H7 (cell line): ENCODE measurements around the gene RAD17. TPM values are rescaled to one million over a fixed set of nuclear protein-coding genes. Genes with fewer than 3 reads are reported as not detected.
"Not testable (repeated sequence)": the region's sequence is repeated elsewhere in the genome, so short reads cannot be mapped to it uniquely, and the experiment has no call there.

Source experiments
- DNase-seq: peaks from one replicate; pipeline ENCODE4 v3.0.0; 2012
- H3K27me3 ChIP-seq: 2 replicates; pipeline ENCODE4 v1.6.0; 2011; ENCODE audit warnings: mild to moderate bottlenecking, low read length; ENCODE audit not compliant: control insufficient read depth, insufficient read depth
- H3K36me3 ChIP-seq: replicated peaks from 2 replicates; pipeline ENCODE4 v1.5.1; 2011; ENCODE audit warnings: low read length; ENCODE audit not compliant: control insufficient read depth, insufficient read depth
- H3K4me3 ChIP-seq: 2 replicates; pipeline ENCODE4 v1.5.1; 2011; ENCODE audit warnings: low read depth, mild to moderate bottlenecking, control low read depth, low read length, moderate library complexity; ENCODE audit not compliant: insufficient read depth
- total RNA-seq: library from RNA; depleted of rRNA; stranded (reverse); fragments of >200 nt; shearing (Covaris generic); gene quantifications from 2 replicates; pipeline ENCODE4 v1.2.3, GENCODE V29; 2014; rRNA removed

Gene RAD17, protein sequence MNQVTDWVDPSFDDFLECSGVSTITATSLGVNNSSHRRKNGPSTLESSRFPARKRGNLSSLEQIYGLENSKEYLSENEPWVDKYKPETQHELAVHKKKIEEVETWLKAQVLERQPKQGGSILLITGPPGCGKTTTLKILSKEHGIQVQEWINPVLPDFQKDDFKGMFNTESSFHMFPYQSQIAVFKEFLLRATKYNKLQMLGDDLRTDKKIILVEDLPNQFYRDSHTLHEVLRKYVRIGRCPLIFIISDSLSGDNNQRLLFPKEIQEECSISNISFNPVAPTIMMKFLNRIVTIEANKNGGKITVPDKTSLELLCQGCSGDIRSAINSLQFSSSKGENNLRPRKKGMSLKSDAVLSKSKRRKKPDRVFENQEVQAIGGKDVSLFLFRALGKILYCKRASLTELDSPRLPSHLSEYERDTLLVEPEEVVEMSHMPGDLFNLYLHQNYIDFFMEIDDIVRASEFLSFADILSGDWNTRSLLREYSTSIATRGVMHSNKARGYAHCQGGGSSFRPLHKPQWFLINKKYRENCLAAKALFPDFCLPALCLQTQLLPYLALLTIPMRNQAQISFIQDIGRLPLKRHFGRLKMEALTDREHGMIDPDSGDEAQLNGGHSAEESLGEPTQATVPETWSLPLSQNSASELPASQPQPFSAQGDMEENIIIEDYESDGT
- 39.1 TPM in 2 replicates for total RNA-seq

DNA sequence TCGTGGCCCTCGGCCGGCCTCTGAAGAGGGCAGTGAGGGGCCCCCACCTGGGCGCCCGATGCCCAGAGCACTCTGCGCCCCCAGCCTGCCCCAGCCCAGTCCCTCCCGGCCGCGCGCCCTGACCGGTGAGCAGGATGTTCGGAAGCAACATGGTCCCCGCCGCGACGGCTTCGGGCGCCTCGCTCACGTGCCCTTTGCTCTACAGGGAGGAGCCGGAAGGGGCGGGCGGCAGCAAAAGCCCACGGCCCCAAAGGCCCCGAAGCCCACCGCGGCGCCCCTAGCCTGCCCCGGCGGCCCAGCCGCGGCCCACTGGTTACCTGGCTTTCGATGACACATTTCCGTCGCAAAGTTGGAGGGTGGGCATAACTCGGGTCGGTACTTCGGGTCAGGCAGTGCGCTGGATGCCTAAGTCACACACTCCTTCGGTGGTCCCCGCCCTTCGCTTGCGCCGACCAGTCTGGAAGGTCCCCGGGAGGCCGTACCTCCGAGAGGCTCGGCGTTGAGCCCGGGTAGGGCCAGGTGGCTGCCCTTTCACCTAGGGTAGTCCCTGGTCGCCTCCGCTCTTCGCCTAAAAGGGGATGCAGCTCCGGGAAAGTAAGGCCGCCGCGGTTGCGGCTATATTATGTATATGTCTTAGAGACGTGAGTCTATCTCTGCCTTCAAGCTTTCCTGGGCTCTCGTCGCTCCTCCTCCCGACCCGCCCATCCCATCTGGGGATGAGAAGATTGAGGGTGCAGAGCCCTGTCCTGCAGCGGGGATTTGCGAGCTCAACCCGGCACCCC is at the start of gene RAD17, which contains the start of the genes AK6 and TAF9:
Gene RAD17 (plus strand): TSS at position 479 of the 782 bp plus-strand sequence. CDS start 2,391 bp downstream, outside the sequence.
Gene AK6 (minus strand): TSS at position 181 of the 782 bp plus-strand sequence. CDS start 30 bp downstream, at position 151.
Gene TAF9 (minus strand): TSS at position 181 of the 782 bp plus-strand sequence. CDS start 3,783 bp downstream, outside the sequence.
- DNase-seq: peak; percentile 91
- H3K27me3 ChIP-seq: no peaks in the 10 kb centered on the region
- peaks cover 7% of the 10 kb centered on the region for H3K36me3 ChIP-seq
- peak within 1 kb of the TSS; percentile 84 for H3K4me3 ChIP-seq

GRCh38 chr5:69326365-69326764 is 43.3 kb upstream of the RAD17 start:
- Histone ChIP-seq H3K27me3 (no peaks in the 10 kb centered on the region), H3K36me3 (no peaks in the 10 kb centered on the region), H3K4me3 (no peak overlapping the region)
- no peak for DNase-seq

DNA sequence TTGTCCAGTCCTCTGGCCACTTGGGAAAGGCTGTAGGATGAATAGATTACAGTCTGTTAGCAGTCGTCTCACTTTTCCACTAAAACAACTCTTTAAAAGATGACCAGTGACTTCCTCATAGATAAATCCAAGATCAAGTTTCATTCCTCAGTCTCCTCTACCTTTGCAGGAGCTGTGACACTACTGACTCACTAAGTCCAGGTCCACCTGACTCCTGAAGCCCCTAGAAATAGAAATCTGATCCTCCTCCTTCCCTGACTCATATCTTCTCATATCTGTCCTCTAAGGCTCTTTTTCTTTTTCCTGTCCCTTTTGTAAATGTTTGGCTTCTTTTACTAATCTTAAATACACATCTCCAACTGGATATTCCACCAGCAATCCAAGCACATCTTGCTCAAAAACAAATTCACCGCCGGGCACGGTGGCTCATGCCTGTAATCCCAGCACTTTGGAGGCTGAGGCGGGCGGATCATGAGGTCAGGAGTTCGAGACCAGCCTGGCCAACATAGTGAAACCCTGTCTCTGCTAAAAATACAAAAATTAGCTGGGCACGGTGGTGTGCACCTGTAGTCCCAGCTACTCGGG is 39.6 kb upstream of the RAD17 start:
- Histone ChIP-seq H3K36me3 (no peaks in the 10 kb centered on the region), H3K4me3 (no peak overlapping the region), H3K27me3 (no peaks in the 10 kb centered on the region)
- no peak for DNase-seq

DNA sequence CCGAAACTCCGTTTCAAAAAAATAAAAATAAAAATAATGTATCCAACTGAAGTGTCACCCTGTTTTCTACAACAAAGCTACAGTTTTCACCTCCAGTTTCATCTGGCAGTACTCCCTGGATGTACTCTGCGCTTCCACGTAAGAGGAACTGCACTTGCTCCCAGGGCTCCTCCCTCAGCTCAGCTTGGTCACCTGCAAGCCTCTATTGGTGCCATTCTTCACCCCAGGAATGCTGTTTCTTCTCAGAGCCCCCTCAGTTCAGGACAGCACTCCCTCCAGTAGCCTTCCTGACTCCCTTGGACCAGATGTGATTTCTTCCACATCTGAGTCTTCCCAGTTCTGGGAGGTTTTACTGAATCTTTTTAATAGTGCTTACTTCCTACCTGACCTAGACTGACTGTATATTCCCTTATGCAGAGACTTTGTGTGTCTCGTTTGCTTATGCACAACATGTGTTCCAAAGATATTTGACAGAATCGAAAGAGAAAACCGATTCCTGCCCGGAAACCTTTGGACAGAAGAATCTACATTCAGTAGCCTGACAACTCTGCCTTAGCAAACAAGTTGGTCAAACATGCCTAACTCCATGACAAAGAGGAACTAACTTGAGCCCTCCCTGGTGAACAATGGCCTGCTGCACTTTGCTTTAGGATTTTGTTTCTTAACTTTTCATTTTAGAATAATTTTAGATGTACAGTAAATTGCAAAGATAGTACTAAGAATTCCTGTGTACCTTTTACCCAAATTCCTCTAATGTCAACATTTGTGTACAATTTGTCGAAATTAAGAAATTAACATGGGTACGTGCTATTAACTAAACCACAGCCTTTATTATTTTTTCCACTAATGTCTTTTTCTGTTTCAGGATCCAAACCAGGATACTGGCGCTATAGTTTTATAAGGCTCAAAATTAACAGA is 37.8 kb upstream of the RAD17 start:
- DNase-seq: peak; percentile 47
- no peaks in the 10 kb centered on the region for H3K36me3 ChIP-seq
- no peaks in the 10 kb centered on the region for H3K27me3 ChIP-seq
- no peak overlapping the region for H3K4me3 ChIP-seq

DNA sequence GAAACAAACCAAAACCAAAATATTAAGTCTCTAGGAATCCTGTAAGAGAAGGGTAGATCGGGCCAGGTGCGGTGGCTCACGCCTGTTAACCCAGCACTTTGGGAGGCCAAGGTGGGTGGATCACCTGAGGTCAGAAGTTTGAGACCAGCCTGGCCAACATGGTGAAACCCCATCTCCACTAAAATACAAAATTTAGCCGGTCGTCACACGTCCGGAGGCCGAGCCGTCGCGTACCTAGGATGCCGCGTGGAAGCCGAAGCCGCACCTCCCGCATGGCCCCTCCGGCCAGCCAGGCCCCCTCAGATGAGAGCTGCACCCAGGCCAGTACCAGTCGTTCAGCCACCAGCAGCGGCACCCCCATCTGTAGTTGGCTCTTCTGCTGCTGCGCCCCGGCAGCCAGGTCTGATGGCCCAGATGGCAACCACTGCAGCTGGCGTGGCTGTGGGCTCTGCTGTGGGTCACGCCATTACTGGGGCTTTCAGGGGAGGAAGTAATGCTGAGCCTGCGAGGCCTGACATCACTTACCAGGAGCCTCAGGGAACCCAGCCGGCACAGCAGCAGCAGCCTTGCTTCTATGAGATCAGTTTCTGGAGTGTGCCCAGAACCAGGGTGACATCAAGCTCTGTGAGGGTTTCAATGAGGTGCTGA is 35.8 kb upstream of the RAD17 start:
- not testable (repeated sequence) for H3K27me3 ChIP-seq, H3K36me3 ChIP-seq, DNase-seq, H3K4me3 ChIP-seq

DNA sequence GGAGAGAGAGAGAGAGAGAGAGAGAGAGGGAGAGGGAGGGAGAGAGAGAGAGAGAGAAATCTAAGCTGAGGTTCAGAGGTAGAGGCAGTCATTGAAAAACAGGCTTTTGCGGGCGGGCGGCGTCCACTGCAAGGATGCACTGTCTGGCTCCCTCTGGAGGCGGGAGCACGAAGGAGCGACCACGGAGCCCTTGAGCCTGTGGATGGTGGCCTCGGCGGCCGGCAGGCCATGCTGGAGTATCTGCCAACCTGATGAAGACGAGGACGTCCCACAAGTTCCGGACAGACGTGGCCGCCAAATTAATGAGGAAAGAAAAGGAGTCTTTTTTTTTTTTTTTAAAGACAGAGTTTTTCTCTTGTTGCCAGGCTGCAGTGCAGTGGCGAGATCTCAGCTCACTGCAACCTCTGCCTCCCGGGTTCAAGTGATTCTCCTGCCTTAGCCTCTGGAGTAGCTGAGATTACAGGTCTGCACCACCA is 34.8 kb upstream of the RAD17 start:
- DNase-seq: peak; percentile 82
- Histone ChIP-seq H3K27me3 (no peaks in the 10 kb centered on the region), H3K36me3 (no peaks in the 10 kb centered on the region), H3K4me3 (no peak overlapping the region)

DNA sequence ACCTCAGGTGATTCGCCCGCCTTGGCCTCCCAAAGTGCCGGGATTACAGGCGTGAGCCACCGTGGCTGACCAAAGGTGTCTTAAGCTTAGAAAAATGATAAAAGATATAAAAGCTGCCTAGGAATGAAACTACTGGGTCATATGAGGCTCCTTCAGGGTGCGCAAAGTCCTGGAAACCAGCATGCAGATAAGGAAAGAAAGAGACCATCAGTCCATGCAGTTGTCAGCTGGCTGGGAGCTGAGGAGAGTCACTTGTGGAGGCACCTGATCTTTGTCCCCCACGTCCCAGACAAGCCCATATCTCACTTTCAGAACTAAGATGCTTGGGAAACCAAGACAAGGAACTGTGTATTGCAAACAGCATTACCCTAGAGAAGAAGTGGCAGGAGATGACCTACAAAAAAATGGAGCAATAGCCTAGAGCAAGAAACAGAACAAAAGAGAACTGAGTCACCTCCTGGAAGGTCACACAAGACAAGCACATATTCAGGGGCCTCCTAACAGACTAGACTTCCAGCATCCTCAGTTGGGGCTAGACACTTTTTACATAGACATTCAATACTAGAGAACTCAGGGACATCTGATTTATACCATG is 34.2 kb upstream of the RAD17 start:
- DNase-seq: no peak
- H3K36me3 ChIP-seq: no peaks in the 10 kb centered on the region
- no peak overlapping the region for H3K4me3 ChIP-seq
- H3K27me3 ChIP-seq: no peaks in the 10 kb centered on the region

DNA sequence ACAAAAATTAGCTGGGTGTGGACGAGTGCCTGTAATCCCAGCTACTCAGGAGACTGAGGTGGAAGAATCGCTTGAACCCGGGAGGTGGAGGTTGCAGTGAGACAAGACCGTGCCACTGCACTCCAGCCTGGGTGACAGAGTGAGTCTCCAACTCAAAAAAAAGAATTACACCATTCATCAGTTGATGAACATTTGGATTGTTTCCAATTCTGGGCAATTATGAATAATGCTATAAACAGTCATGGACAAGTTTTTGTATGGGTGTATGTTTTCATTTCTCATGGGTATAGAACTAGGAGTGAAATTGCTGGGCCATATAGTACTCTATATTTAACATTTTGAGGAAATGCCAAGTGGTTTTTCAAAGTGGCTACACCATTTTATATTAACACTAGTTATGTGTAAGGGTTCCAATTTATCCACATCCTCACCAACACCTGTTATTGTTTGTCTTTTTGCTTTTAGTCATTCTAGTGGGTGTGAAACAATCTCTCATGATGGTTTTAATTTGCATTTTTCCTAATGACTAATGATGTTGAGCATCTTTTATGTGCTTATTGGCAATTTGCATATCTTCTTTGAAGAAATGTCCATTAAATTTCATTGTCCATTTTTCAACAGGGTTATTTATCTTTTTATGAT is 28.0 kb upstream of the RAD17 start:
- no peak for DNase-seq
- Histone ChIP-seq H3K4me3 (no peak overlapping the region), H3K36me3 (no peaks in the 10 kb centered on the region), H3K27me3 (no peaks in the 10 kb centered on the region)

GRCh38 chr5:69343083-69343482 is 26.5 kb upstream of the RAD17 start:
- DNase-seq: no peak
- Histone ChIP-seq H3K36me3 (no peaks in the 10 kb centered on the region), H3K4me3 (no peak overlapping the region), H3K27me3 (no peaks in the 10 kb centered on the region)

DNA sequence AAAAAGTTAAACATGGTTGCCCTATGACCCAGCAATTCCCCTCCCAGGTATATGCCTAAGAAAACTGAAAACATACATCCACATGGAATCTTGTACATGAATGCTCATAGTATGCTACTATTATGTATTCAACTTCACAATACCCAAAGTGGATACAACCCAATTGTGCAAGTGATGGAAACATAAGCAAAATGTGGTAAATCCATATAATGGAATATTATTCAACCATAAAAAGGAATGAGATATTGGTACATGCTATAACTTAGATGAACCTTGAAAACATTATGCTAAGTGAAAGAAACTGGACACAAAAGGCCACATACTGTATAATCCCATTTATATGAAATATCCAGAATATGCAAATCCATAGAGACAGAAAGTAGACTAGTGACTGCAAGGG is 19.0 kb upstream of the RAD17 start:
- Histone ChIP-seq H3K36me3 (no peaks in the 10 kb centered on the region; the same call in 1 of the 2 replicates), H3K4me3 (no peak overlapping the region), H3K27me3 (no peaks in the 10 kb centered on the region)
- no peak for DNase-seq

GRCh38 chr5:69359699-69360098 is 9.9 kb upstream of the RAD17 start:
- Histone ChIP-seq H3K4me3 (no peak overlapping the region), H3K27me3 (no peaks in the 10 kb centered on the region), H3K36me3 (no peaks in the 10 kb centered on the region)
- no peak for DNase-seq

DNA sequence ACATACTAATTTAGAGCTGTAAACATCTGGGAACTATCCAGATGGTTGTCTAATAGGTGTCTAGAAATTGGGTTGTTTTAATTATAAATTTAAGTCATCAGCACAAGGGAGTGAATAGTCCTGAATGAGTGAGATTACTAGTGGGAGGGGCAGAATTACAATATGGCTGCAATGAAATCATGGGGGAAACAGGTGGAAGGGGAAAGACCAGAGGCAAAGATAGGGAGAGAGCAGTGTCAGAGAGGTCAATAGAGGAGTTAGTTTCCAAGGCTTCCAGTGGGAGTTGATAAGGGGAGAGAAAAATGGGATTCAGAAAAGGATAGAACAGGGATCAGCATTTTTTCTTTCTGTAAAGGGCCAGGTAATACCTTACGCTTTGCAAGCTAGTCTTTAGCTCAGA is 9.2 kb upstream of the RAD17 start:
- Histone ChIP-seq H3K27me3 (no peaks in the 10 kb centered on the region), H3K4me3 (no peak overlapping the region), H3K36me3 (peaks cover 4% of the 10 kb centered on the region)
- DNase-seq: no peak
